Muscle of back (tissue), 11 donors: ENCODE results near the gene PI4KA. TPM values are rescaled to one million over a fixed set of nuclear protein-coding genes. Genes with fewer than 3 reads are reported as not detected.
"Not testable (repeated sequence)": the region's sequence is repeated elsewhere in the genome, so short reads cannot be mapped to it uniquely, and the experiment has no call there.

Experiments
- DNase-seq, 3 donors: peaks; one replicate each; pipeline versions ENCODE4 v3.0.0 to v3.0.0-alpha.2; 2013
- polyA plus RNA-seq, 10 donors: library from polyadenylated mRNA; unstranded; fragments of 120-200 nt; gene quantifications; one replicate each; pipeline ENCODE4 v1.2.1, GENCODE V29; 2013; ENCODE audit not compliant: insufficient read length in 10 of 10

Gene PI4KA
- polyA plus RNA-seq, 10 donors, result 26.2 to 42.5 (median 35.0) TPM

- peak; percentile 68 to 74 (median 69) for DNase-seq
Measured at GRCh38 chr22:20697481-20698113, 161.0 kb downstream of the PI4KA start.

GRCh38 chr22:20696056-20696455 lies 162.6 kb downstream of the PI4KA start:
- DNase-seq, result not testable (repeated sequence)

GRCh38 chr22:20695205-20695604 lies 163.4 kb downstream of the PI4KA start:
- DNase-seq, result not testable (repeated sequence)

GRCh38 chr22:20694256-20694655 lies 164.4 kb downstream of the PI4KA start:
- not testable (repeated sequence) for DNase-seq

GRCh38 chr22:20692926-20693325 lies 165.7 kb downstream of the PI4KA start:
- DNase-seq, result not testable (repeated sequence)

GRCh38 chr22:20690586-20691317 lies 167.9 kb downstream of the PI4KA start:
- DNase-seq, result not testable (repeated sequence)

GRCh38 chr22:20687356-20688172 lies 171.0 kb downstream of the PI4KA start:
- not testable (repeated sequence) for DNase-seq

- DNase-seq, result not testable (repeated sequence)
Measured at GRCh38 chr22:20685764-20686163, 172.8 kb downstream of the PI4KA start.

- not testable (repeated sequence) for DNase-seq
Measured at GRCh38 chr22:20678792-20679435, 179.7 kb downstream of the PI4KA start.

GRCh38 chr22:20677684-20678242 lies 180.8 kb downstream of the PI4KA start:
- DNase-seq, result no peak

GRCh38 chr22:20675613-20676012 lies 183.0 kb downstream of the PI4KA start:
- not testable (repeated sequence) for DNase-seq

GRCh38 chr22:20674998-20675397 lies 183.6 kb downstream of the PI4KA start:
- DNase-seq, result no peak

GRCh38 chr22:20673295-20674195 lies 185.1 kb downstream of the PI4KA start:
- DNase-seq, result no peak

- DNase-seq, result no peak
Measured at GRCh38 chr22:20672732-20673131, 185.9 kb downstream of the PI4KA start.

- no peak for DNase-seq
Measured at GRCh38 chr22:20672082-20672424, 186.6 kb downstream of the PI4KA start.

GRCh38 chr22:20671409-20672081 lies 187.1 kb downstream of the PI4KA start:
- no peak for DNase-seq

GRCh38 chr22:20670457-20671261 lies 188.0 kb downstream of the PI4KA start:
- DNase-seq, result not testable (repeated sequence)

GRCh38 chr22:20669884-20670283 lies 188.7 kb downstream of the PI4KA start:
- DNase-seq, result not testable (repeated sequence)

- not testable (repeated sequence) for DNase-seq
Measured at GRCh38 chr22:20669471-20669870, 189.1 kb downstream of the PI4KA start.
